Stimulated activated CD8-positive, alpha-beta memory T cell treated with anti-CD3 and anti-CD28 coated beads, Interleukin-7, amount 100 ng/mL, for 24 hours (primary cell): Measurements from ENCODE around the gene HAL.

Experiments
- DNase-seq: peaks from one replicate; pipeline ENCODE4 v3.0.0-alpha.2; 2020; ENCODE audit warnings: low read depth

HAL gene

DNA sequence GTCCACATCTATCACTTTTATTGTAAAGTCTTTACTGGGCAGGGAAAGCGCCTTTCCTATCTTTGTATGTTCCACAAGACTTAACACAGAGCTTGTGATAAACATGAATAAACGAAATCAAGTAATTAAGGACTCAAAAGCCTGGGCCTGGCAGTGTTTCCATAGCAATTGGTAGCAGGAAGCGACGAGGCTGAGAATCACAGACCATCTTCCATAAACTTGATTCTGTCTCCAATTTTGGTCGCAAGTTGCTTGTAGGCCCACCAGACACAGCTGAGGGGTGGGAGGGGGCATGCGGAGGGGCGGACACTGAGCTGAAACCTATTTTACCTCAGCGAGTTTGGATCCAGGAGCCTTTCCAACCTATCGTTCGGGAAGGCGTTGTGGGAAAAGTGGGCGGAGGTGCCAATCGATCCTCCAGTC, 54.0 kb downstream of the HAL start:
- peak; percentile 3 for DNase-seq

DNA sequence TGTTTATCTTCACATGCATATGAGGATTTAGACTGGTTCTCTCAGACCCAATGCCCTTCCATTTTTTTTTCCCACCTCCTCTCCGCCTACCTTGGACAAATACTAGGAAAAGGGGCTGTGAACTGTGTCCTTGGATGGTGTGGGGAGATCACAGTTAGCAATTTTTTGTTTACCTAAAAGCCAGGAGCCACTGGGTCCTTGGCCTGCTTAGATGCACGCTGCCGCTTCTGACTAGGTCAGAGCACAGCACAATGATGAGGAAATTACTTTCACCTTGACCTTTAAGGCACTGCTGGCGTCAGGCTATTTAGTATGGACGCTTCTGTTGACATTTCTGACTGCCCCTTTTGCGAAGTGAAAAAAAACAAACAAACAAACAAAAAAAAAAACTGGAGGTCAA, 55.6 kb downstream of the HAL start:
- DNase-seq, result no peak
